Brain microvascular endothelial cell (primary cell): ENCODE results near the gene TAX1BP1.

Experiments
- DNase-seq: peaks from one replicate; pipeline ENCODE4 v3.0.0-alpha.2; 2020
- H3K27ac ChIP-seq: fragments of 250-450 bp; sonication (Bioruptor Pico); 2 replicates; pipeline ENCODE4 v1.5.1; 2020; ENCODE audit warnings: mild to moderate bottlenecking, moderate library complexity
- H3K27me3 ChIP-seq: fragments of 250-450 bp; sonication (Bioruptor Pico); replicated peaks from 2 replicates; pipeline ENCODE4 v1.5.1; 2020; ENCODE audit warnings: mild to moderate bottlenecking
- H3K36me3 ChIP-seq: fragments of 250-450 bp; sonication (Bioruptor Pico); replicated peaks from 2 replicates; pipeline ENCODE4 v1.5.1; 2020; ENCODE audit warnings: mild to moderate bottlenecking
- H3K4me3 ChIP-seq: 2 replicates; pipeline ENCODE4 v1.5.1; 2011; ENCODE audit warnings: low read depth, mild to moderate bottlenecking, control low read depth, low read length, moderate library complexity
- CTCF ChIP-seq: IDR thresholded peaks from 2 replicates; pipeline ENCODE4 v1.5.1; 2011; ENCODE audit warnings: low read depth, mild to moderate bottlenecking, moderate library complexity, low read length, control low read depth, inconsistent platforms; ENCODE audit errors: missing control alignments
- in situ Hi-C: cut with HindIII; loops from 2 replicates; pipeline ENCODE4 v1.10.0; 2017; ENCODE audit warnings: low sequenced_read_pairs, low pct_ligation_motif_present

The TAX1BP1 gene

GRCh38 chr7:27756298-27756697, 16.3 kb downstream of the TAX1BP1 start:
- in situ Hi-C loops, result no loop called here
- TF ChIP-seq CTCF, result no peak
- no peak overlapping the region for H3K27ac ChIP-seq
- DNase-seq, result no peak
- peaks cover 9% of the 10 kb centered on the region for H3K36me3 ChIP-seq
- no peak overlapping the region for H3K4me3 ChIP-seq
- H3K27me3 ChIP-seq, result no peaks in the 10 kb centered on the region

- no peak for DNase-seq
Observed at GRCh38 chr7:27759491-27759890, 19.5 kb downstream of the TAX1BP1 start.

GRCh38 chr7:27762062-27762461, 22.1 kb downstream of the TAX1BP1 start:
- no peaks in the 10 kb centered on the region for H3K27me3 ChIP-seq
- no peak overlapping the region for H3K27ac ChIP-seq
- peaks cover 10% of the 10 kb centered on the region for H3K36me3 ChIP-seq
- no peak for DNase-seq
- H3K4me3 ChIP-seq, result no peak overlapping the region
- in situ Hi-C loops, result no loop called here
- TF ChIP-seq CTCF, result no peak

More at GRCh38 chr7:27759491-27759890, 19.5 kb downstream of the TAX1BP1 start:
- Histone ChIP-seq H3K36me3 (peaks cover 8% of the 10 kb centered on the region), H3K27me3 (no peaks in the 10 kb centered on the region), H3K27ac (no peak overlapping the region), H3K4me3 (no peak overlapping the region)
- in situ Hi-C loops, result no loop called here
- no peak for TF ChIP-seq CTCF

- peaks cover 10% of the 10 kb centered on the region for H3K36me3 ChIP-seq
- in situ Hi-C loops, result no loop called here
- H3K27ac ChIP-seq, result peak overlapping the region; percentile 58
- TF ChIP-seq CTCF, result no peak
- H3K4me3 ChIP-seq, result no peak overlapping the region
- peak; percentile 7 for DNase-seq
- H3K27me3 ChIP-seq, result no peaks in the 10 kb centered on the region
Observed at GRCh38 chr7:27763983-27764508, 24.1 kb downstream of the TAX1BP1 start.

- DNase-seq, result no peak
- TF ChIP-seq CTCF, result no peak
- in situ Hi-C loops, result no loop called here
- Histone ChIP-seq H3K27ac (no peak overlapping the region), H3K36me3 (peaks cover 12% of the 10 kb centered on the region), H3K4me3 (no peak overlapping the region), H3K27me3 (no peaks in the 10 kb centered on the region)
Observed at GRCh38 chr7:27765841-27766240, 25.9 kb downstream of the TAX1BP1 start.

GRCh38 chr7:27767374-27767773, 27.4 kb downstream of the TAX1BP1 start:
- no peaks in the 10 kb centered on the region for H3K27me3 ChIP-seq
- H3K36me3 ChIP-seq, result peaks cover 15% of the 10 kb centered on the region
- DNase-seq, result peak; percentile 29
- no peak for TF ChIP-seq CTCF
- in situ Hi-C loops, result no loop called here
- no peak overlapping the region for H3K27ac ChIP-seq
- no peak overlapping the region for H3K4me3 ChIP-seq
